ENCODE data around the gene GULP1.

Gene GULP1

GRCh38 chr2:188557081-188557480 is 265.4 kb downstream of the GULP1 start:
- TF ChIP-seq FOXP2 (optimal IDR thresholded peaks at IDR 0.05; ENCODE audit: borderline replicate concordance, extremely low read depth, extremely low read length, insufficient read depth), result no peak
- TF ChIP-seq POLR2AphosphoS5 (IDR thresholded peaks at IDR 0.05; ENCODE audit: low read depth, low read length), result no peak
- TF ChIP-seq SIN3A (IDR thresholded peaks at IDR 0.05; ENCODE audit: borderline replicate concordance, insufficient read depth, low read length), result no peak
- TF ChIP-seq REST (IDR thresholded peaks at IDR 0.05; ENCODE audit: insufficient read depth in 1 of 2, low read depth in 2 of 2, low read length in 2 of 2), result no peak
- TF ChIP-seq TAF1 (IDR thresholded peaks at IDR 0.05; ENCODE audit: borderline replicate concordance, insufficient read depth, low read length), result no peak

- no peak for TF ChIP-seq SIN3A (IDR thresholded peaks at IDR 0.05; ENCODE audit: borderline replicate concordance, insufficient read depth, low read length)
- TF ChIP-seq FOXP2 (optimal IDR thresholded peaks at IDR 0.05; ENCODE audit: borderline replicate concordance, extremely low read depth, extremely low read length, insufficient read depth), result no peak
- no peak for TF ChIP-seq POLR2AphosphoS5 (IDR thresholded peaks at IDR 0.05; ENCODE audit: low read depth, low read length)
- no peak for TF ChIP-seq REST (IDR thresholded peaks at IDR 0.05; ENCODE audit: insufficient read depth in 1 of 2, low read depth in 2 of 2, low read length in 2 of 2)
- no peak for TF ChIP-seq TAF1 (IDR thresholded peaks at IDR 0.05; ENCODE audit: borderline replicate concordance, insufficient read depth, low read length)
Observed at GRCh38 chr2:188561473-188561979, 269.9 kb downstream of the GULP1 start.

DNA sequence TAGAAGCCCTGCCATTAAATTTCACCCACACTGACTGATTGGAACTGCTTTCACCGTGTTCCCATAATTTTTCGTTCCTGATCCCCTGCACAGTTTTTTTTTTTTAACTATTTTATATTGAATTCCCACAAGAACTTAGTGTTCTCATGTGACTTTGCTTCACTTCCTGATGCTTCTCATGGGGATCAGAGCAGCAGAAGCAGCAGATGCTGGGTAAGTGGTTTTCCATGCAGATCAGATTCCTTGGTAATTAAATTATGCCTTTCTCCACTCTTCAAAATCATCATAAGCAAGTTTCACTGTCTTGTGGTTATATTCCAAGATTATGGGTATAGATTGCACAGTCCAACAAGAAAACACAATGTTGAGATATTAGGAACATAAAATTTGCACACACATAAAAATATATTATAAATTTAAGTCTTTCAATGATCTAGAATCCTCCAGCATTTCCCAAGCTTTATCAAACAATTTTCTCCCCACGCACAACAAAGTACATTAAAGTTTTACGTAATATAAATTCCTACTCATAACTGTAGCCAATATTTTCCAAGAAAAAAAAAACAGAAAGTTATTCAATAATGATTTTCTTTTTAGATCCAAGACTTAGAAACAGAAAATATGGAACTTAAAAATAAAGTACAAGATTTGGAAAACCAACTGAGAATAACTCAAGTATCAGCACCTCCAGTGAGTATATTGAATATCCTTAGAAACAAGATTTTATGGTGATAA is 277.9 kb downstream of the GULP1 start:
- TF ChIP-seq POLR2AphosphoS5 (IDR thresholded peaks at IDR 0.05; ENCODE audit: low read depth, low read length), result no peak
- TF ChIP-seq FOXP2 (optimal IDR thresholded peaks at IDR 0.05; ENCODE audit: borderline replicate concordance, extremely low read depth, extremely low read length, insufficient read depth), result no peak
- no peak for TF ChIP-seq REST (IDR thresholded peaks at IDR 0.05; ENCODE audit: insufficient read depth in 1 of 2, low read depth in 2 of 2, low read length in 2 of 2)
- no peak for TF ChIP-seq TAF1 (IDR thresholded peaks at IDR 0.05; ENCODE audit: borderline replicate concordance, insufficient read depth, low read length)
- TF ChIP-seq SIN3A (IDR thresholded peaks at IDR 0.05; ENCODE audit: borderline replicate concordance, insufficient read depth, low read length), result no peak

- no peak for TF ChIP-seq TAF1 (IDR thresholded peaks at IDR 0.05; ENCODE audit: borderline replicate concordance, insufficient read depth, low read length)
- no peak for TF ChIP-seq POLR2AphosphoS5 (IDR thresholded peaks at IDR 0.05; ENCODE audit: low read depth, low read length)
- no peak for TF ChIP-seq SIN3A (IDR thresholded peaks at IDR 0.05; ENCODE audit: borderline replicate concordance, insufficient read depth, low read length)
- TF ChIP-seq FOXP2 (optimal IDR thresholded peaks at IDR 0.05; ENCODE audit: borderline replicate concordance, extremely low read depth, extremely low read length, insufficient read depth), result no peak
- TF ChIP-seq REST (IDR thresholded peaks at IDR 0.05; ENCODE audit: insufficient read depth in 1 of 2, low read depth in 2 of 2, low read length in 2 of 2), result no peak
Observed at GRCh38 chr2:188570370-188570769, 278.7 kb downstream of the GULP1 start.
